ENCODE data around the gene ACP4. TPM values are rescaled to one million over a fixed set of nuclear protein-coding genes. Genes with fewer than 3 reads are reported as not detected.

ACP4 gene
- polyA plus RNA-seq, 3 donors: not detected

GRCh38 chr19:50796634-50797428, 6.6 kb downstream of the ACP4 start:
- Histone ChIP-seq H3K9me3 (replicated peaks in 1 of 2; ENCODE audit: control insufficient read depth in 1 of 2, insufficient read depth in 1 of 2, low read length in 2 of 2) (no peaks in the 10 kb centered on the region), H4K20me1 (ENCODE audit: insufficient read depth, low read length) (no peaks in the 10 kb centered on the region), H3K4me3 (replicated peaks in 1 of 3; ENCODE audit: low read depth in 2 of 3, low read length in 3 of 3) (no peak overlapping the region), H3K79me2 (ENCODE audit: insufficient read depth, low read length) (peaks cover 25% of the 10 kb centered on the region), H3K4me2 (replicated peaks; ENCODE audit: extremely low read depth, low read length, poor library complexity, severe bottlenecking) (no peak overlapping the region), H3K36me3 (replicated peaks in 1 of 2; ENCODE audit: control insufficient read depth in 1 of 2, insufficient read depth in 2 of 2, low read length in 2 of 2) (peaks cover 20 to 36% of the 10 kb centered on the region in 2 donors), H3K9ac (ENCODE audit: insufficient read depth, low read length, poor library complexity, severe bottlenecking) (no peak overlapping the region), H2AFZ (ENCODE audit: insufficient read depth, low read depth, low read length, poor library complexity, severe bottlenecking) (no peak overlapping the region), H3K4me1 (ENCODE audit: control insufficient read depth in 1 of 2, insufficient read depth in 2 of 2, low read length in 2 of 2) (no peaks in the 10 kb centered on the region), H3K27ac (ENCODE audit: low read depth in 1 of 2, low read length in 2 of 2) (no peak overlapping the region), H3K27me3 (ENCODE audit: control insufficient read depth in 2 of 2, insufficient read depth in 2 of 2, low read length in 2 of 2) (no peaks in the 10 kb centered on the region)
- peaks cover 2% of the 10 kb centered on the region for H3K4me1 Mint-ChIP-seq
- H3K4me3 Mint-ChIP-seq: no peak overlapping the region
- H3K36me3 Mint-ChIP-seq: peaks cover 24 to 54% of the 10 kb centered on the region in 2 donors
- no peak overlapping the region for H3K27ac Mint-ChIP-seq
- TF ChIP-seq, protein P1, sequence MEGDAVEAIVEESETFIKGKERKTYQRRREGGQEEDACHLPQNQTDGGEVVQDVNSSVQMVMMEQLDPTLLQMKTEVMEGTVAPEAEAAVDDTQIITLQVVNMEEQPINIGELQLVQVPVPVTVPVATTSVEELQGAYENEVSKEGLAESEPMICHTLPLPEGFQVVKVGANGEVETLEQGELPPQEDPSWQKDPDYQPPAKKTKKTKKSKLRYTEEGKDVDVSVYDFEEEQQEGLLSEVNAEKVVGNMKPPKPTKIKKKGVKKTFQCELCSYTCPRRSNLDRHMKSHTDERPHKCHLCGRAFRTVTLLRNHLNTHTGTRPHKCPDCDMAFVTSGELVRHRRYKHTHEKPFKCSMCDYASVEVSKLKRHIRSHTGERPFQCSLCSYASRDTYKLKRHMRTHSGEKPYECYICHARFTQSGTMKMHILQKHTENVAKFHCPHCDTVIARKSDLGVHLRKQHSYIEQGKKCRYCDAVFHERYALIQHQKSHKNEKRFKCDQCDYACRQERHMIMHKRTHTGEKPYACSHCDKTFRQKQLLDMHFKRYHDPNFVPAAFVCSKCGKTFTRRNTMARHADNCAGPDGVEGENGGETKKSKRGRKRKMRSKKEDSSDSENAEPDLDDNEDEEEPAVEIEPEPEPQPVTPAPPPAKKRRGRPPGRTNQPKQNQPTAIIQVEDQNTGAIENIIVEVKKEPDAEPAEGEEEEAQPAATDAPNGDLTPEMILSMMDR (IDR thresholded peaks at IDR 0.05): no peak
- H3K27me3 Mint-ChIP-seq (ENCODE audit: low read depth in 3 of 3): peaks cover 0 to 4% (median 0%) of the 10 kb centered on the region in 3 donors
- H3K9me3 Mint-ChIP-seq: no peaks in the 10 kb centered on the region
- no peak for DNase-seq
- WGBS (ENCODE audit: insufficient coverage): 94% methylated on average over 7 of the region's 8 CpGs
- intact Hi-C loops (cut with micrococcal nuclease): no loop called here

DNA sequence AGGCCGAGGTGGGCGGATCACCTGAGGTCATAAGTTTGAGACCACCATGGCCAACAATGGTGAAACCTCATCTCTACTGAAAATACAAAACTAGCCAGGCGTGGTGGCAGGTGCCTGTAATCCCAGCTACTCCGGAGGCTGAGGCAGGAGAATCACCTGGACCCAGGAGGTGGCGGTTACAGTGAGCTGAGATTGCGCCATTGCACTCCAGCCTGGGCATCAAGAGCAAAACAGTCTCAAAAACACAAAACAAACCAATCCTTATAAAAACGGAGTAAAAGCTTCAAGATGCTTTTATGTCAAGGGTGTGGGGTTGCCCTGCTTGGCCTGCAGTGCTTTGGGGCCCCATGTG, 7.2 kb downstream of the ACP4 start:
- DNase-seq: no peak
- Mint-ChIP-seq H3K36me3 (peaks cover 27 to 58% of the 10 kb centered on the region in 2 donors), H3K27me3 (ENCODE audit: low read depth in 3 of 3) (peaks cover 0 to 4% (median 0%) of the 10 kb centered on the region in 3 donors), H3K4me3 (no peak overlapping the region), H3K27ac (peak overlapping the region in 1 of 7 donors; percentile 15), H3K9me3 (no peaks in the 10 kb centered on the region), H3K4me1 (peaks cover 2% of the 10 kb centered on the region)
- Histone ChIP-seq H3K79me2 (ENCODE audit: insufficient read depth, low read length) (peaks cover 30% of the 10 kb centered on the region), H3K27ac (ENCODE audit: low read depth in 1 of 2, low read length in 2 of 2) (no peak overlapping the region), H3K4me2 (replicated peaks; ENCODE audit: extremely low read depth, low read length, poor library complexity, severe bottlenecking) (no peak overlapping the region), H3K9me3 (replicated peaks in 1 of 2; ENCODE audit: control insufficient read depth in 1 of 2, insufficient read depth in 1 of 2, low read length in 2 of 2) (no peaks in the 10 kb centered on the region), H3K36me3 (replicated peaks in 1 of 2; ENCODE audit: control insufficient read depth in 1 of 2, insufficient read depth in 2 of 2, low read length in 2 of 2) (peaks cover 20 to 36% of the 10 kb centered on the region in 2 donors), H3K27me3 (ENCODE audit: control insufficient read depth in 2 of 2, insufficient read depth in 2 of 2, low read length in 2 of 2) (no peaks in the 10 kb centered on the region), H2AFZ (ENCODE audit: insufficient read depth, low read depth, low read length, poor library complexity, severe bottlenecking) (no peak overlapping the region), H3K9ac (ENCODE audit: insufficient read depth, low read length, poor library complexity, severe bottlenecking) (no peak overlapping the region), H3K4me3 (replicated peaks in 1 of 3; ENCODE audit: low read depth in 2 of 3, low read length in 3 of 3) (no peak overlapping the region), H4K20me1 (ENCODE audit: insufficient read depth, low read length) (no peaks in the 10 kb centered on the region), H3K4me1 (ENCODE audit: control insufficient read depth in 1 of 2, insufficient read depth in 2 of 2, low read length in 2 of 2) (no peaks in the 10 kb centered on the region)
- intact Hi-C loops (cut with micrococcal nuclease): no loop called here
- TF ChIP-seq, protein P1 (IDR thresholded peaks at IDR 0.05): no peak
- 100% methylated on average over 4 of the region's 7 CpGs for WGBS (ENCODE audit: insufficient coverage)

Data from CD14-positive monocyte (primary cell).